IMR-90 (cell line): ENCODE results near the gene RAB31. TPM values are rescaled to one million over a fixed set of nuclear protein-coding genes. Genes with fewer than 3 reads are reported as not detected.

Experiments
- ATAC-seq: fragments of 200-7000 bp; cut with Tn5 transposase; 2 replicates; pipeline ENCODE4 v1.9.1; 2020; ENCODE audit warnings: low read depth, mild to moderate bottlenecking, moderate library complexity
- BruUV-seq: library from RNA; stranded (reverse); fragments of 400-500 nt; replicated peaks from 2 replicates; lab custom pipeline; 2021; lab: Mats Ljungman, UMichigan
- CTCF ChIA-PET: fragments of 300-600 bp; formaldehyde crosslinking; extraction: SDS; loops from one replicate; lab custom pipeline; 2021; ENCODE audit warnings: antibody characterized with exemption; lab: Yijun Ruan, JAX
- POLR2A ChIA-PET: fragments of 300-600 bp; sonication (Branson Sonifier 250); formaldehyde crosslinking; loops from one replicate; lab custom pipeline; 2022; ENCODE audit warnings: antibody characterized with exemption; ENCODE audit not compliant: unreplicated experiment; lab: Charles Lee
- DNase-seq: peaks from one replicate; pipeline ENCODE4 v3.0.0; 2013
- H2AFZ ChIP-seq: replicated peaks from 2 replicates; pipeline ENCODE3; 2013; ENCODE audit warnings: low read length, mild to moderate bottlenecking; ENCODE audit not compliant: poor library complexity
- H2AK5ac ChIP-seq: 2 replicates; pipeline ENCODE4 v1.6.1; 2013; ENCODE audit warnings: low read depth, low read length, inconsistent platforms
- H2AK9ac ChIP-seq: replicated peaks from 2 replicates; pipeline ENCODE3; 2013; ENCODE audit warnings: mild to moderate bottlenecking, low read depth, low read length, moderate library complexity; ENCODE audit not compliant: poor library complexity
- H2BK120ac ChIP-seq: 2 replicates; pipeline ENCODE4 v1.6.1; 2013; ENCODE audit warnings: low read depth, low read length, inconsistent platforms
- H2BK15ac ChIP-seq: 3 replicates; pipeline ENCODE4 v1.6.1; 2013; ENCODE audit warnings: low read depth, low read length, inconsistent platforms
- H2BK20ac ChIP-seq: 2 replicates; pipeline ENCODE4 v1.6.1; 2013; ENCODE audit warnings: low read depth, mild to moderate bottlenecking, inconsistent platforms, low read length, moderate library complexity
- H2BK5ac ChIP-seq: 2 replicates; pipeline ENCODE4 v1.6.1; 2013; ENCODE audit warnings: mild to moderate bottlenecking, low read depth, low read length, inconsistent platforms; ENCODE audit not compliant: poor library complexity, severe bottlenecking
- H3K14ac ChIP-seq: replicated peaks from 2 replicates; pipeline ENCODE4 v1.6.1; 2013; ENCODE audit warnings: low read depth, low read length, inconsistent platforms
- H3K18ac ChIP-seq: 2 replicates; pipeline ENCODE4 v1.6.1; 2013; ENCODE audit warnings: low read depth, low read length, control low read depth
- H3K23ac ChIP-seq: 2 replicates; pipeline ENCODE4 v1.6.1; 2013; ENCODE audit warnings: low read depth, low read length, inconsistent platforms
- H3K27ac ChIP-seq: 2 replicates; pipeline ENCODE4 v1.5.1; 2013; ENCODE audit warnings: mild to moderate bottlenecking, control low read depth, low read length; ENCODE audit not compliant: insufficient read depth
- H3K27me3 ChIP-seq: 2 replicates; pipeline ENCODE4 v1.6.1; 2013; ENCODE audit warnings: low read length; ENCODE audit not compliant: control insufficient read depth, insufficient read depth
- H3K36me3 ChIP-seq: 2 replicates; pipeline ENCODE4 v1.6.1; 2013; ENCODE audit warnings: low read length, mixed read lengths; ENCODE audit not compliant: control insufficient read depth, insufficient read depth
- H3K4ac ChIP-seq: 2 replicates; pipeline ENCODE4 v1.6.1; 2013; ENCODE audit warnings: low read depth, low read length, inconsistent platforms
- H3K4me1 ChIP-seq: 2 replicates; pipeline ENCODE4 v1.6.1; 2013; ENCODE audit warnings: low read length, mixed read lengths; ENCODE audit not compliant: control insufficient read depth, insufficient read depth
- H3K4me2 ChIP-seq: 2 replicates; pipeline ENCODE4 v1.6.1; 2013; ENCODE audit warnings: low read depth, mild to moderate bottlenecking, control low read depth, low read length, moderate library complexity
- H3K4me3 ChIP-seq: 2 replicates; pipeline ENCODE4 v1.5.1; 2013; ENCODE audit warnings: low read depth, mild to moderate bottlenecking, control low read depth, low read length, moderate library complexity; ENCODE audit not compliant: insufficient read depth
- H3K56ac ChIP-seq: 2 replicates; pipeline ENCODE4 v1.6.1; 2013; ENCODE audit warnings: low read length, inconsistent platforms; ENCODE audit not compliant: insufficient read depth; ENCODE audit errors: extremely low read depth
- H3K79me1 ChIP-seq, 2 experiments: 2 replicates each; pipeline ENCODE4 v1.6.1; 2013; ENCODE audit warnings: low read length in 2 of 2, inconsistent platforms in 1 of 2, low read depth in 1 of 2
- H3K9ac ChIP-seq: 2 replicates; pipeline ENCODE4 v1.6.1; 2013; ENCODE audit warnings: low read depth, low read length, control low read depth
- H3K9me1 ChIP-seq: 2 replicates; pipeline ENCODE4 v1.6.1; 2013; ENCODE audit warnings: low read length, inconsistent platforms; ENCODE audit not compliant: insufficient read depth
- H3K9me3 ChIP-seq: 2 replicates; pipeline ENCODE4 v1.6.1; 2013; ENCODE audit warnings: low read length; ENCODE audit not compliant: control insufficient read depth, insufficient read depth
- H4K20me1 ChIP-seq: 2 replicates; pipeline ENCODE4 v1.6.1; 2013; ENCODE audit warnings: low read length, inconsistent platforms; ENCODE audit not compliant: insufficient read depth
- H4K5ac ChIP-seq: 2 replicates; pipeline ENCODE4 v1.6.1; 2013; ENCODE audit warnings: mild to moderate bottlenecking, low read depth, low read length, control low read depth
- H4K8ac ChIP-seq, 2 experiments: 2 replicates each; pipeline ENCODE4 v1.6.1; 2013; ENCODE audit warnings: low read depth in 2 of 2, low read length in 2 of 2, control low read depth in 1 of 2, inconsistent platforms in 1 of 2
- H4K91ac ChIP-seq: 2 replicates; pipeline ENCODE4 v1.6.1; 2013; ENCODE audit warnings: low read depth, low read length, inconsistent platforms; ENCODE audit not compliant: insufficient read depth
- BHLHE40 ChIP-seq: fragments of 150-350 bp; IDR thresholded peaks from 2 replicates; pipeline ENCODE4 v1.6.1; 2016; ENCODE audit warnings: mild to moderate bottlenecking, low read depth, low read length
- CEBPB ChIP-seq: IDR thresholded peaks from 2 replicates; pipeline ENCODE4 v1.6.1; 2012; ENCODE audit warnings: low read depth, low read length, improper control_type of control experiment
- MAFK ChIP-seq: IDR thresholded peaks from 2 replicates; pipeline ENCODE4 v1.6.1; 2012; ENCODE audit warnings: low read depth, low read length, improper control_type of control experiment
- NFE2L2 ChIP-seq: fragments of 150-350 bp; IDR thresholded peaks from 2 replicates; pipeline ENCODE4 v1.6.1; 2016; ENCODE audit warnings: low read depth, mild to moderate bottlenecking, low read length
- WGBS, 2 experiments: methylation state at CpG; one replicate each; pipeline versions ENCODE4 v1.1.5 to v1.1.7; 2013; ENCODE audit warnings: missing lambda C conversion rate in 2 of 2; ENCODE audit not compliant: insufficient read length in 1 of 2; ENCODE audit errors: extremely low coverage in 2 of 2; 5-methylcytosine and 5-hydroxymethylcytosine counted together
- dilution Hi-C: fragments of 300-500 bp; cut with HindIII; formaldehyde crosslinking; loops from one replicate; pipeline ENCODE4 v1.14.3; 2018; ENCODE audit warnings: low sequenced_read_pairs; ENCODE audit not compliant: unreplicated experiment
- in situ Hi-C: fragments of 300-500 bp; cut with MboI; formaldehyde crosslinking; loops from 3 replicates; pipeline ENCODE4 v1.14.3; 2019; ENCODE audit warnings: low sequenced_read_pairs, inconsistent platforms, mixed read lengths
- intact Hi-C: fragments of 100-400 bp; cut with micrococcal nuclease; formaldehyde crosslinking; loops from 2 replicates; pipeline ENCODE4 v1.10.0; 2022
- polyA plus RNA-seq, 3 experiments: library from polyadenylated mRNA; depleted of rRNA; stranded (reverse); fragments of >200 nt; gene quantifications; 2 replicates each; pipeline ENCODE4 v1.2.3, GENCODE V29; 2012; ENCODE audit warnings: low replicate concordance in 1 of 3
- total RNA-seq: library from RNA; depleted of rRNA; stranded (reverse); fragments of >200 nt; gene quantifications from 2 replicates; pipeline ENCODE4 v1.2.3, GENCODE V29; 2012

The RAB31 gene
- total and polyA plus RNA-seq, 2 of the 4 experiments (the other 2 are of a cell fraction), result 13.8 to 26.9 TPM

DNA sequence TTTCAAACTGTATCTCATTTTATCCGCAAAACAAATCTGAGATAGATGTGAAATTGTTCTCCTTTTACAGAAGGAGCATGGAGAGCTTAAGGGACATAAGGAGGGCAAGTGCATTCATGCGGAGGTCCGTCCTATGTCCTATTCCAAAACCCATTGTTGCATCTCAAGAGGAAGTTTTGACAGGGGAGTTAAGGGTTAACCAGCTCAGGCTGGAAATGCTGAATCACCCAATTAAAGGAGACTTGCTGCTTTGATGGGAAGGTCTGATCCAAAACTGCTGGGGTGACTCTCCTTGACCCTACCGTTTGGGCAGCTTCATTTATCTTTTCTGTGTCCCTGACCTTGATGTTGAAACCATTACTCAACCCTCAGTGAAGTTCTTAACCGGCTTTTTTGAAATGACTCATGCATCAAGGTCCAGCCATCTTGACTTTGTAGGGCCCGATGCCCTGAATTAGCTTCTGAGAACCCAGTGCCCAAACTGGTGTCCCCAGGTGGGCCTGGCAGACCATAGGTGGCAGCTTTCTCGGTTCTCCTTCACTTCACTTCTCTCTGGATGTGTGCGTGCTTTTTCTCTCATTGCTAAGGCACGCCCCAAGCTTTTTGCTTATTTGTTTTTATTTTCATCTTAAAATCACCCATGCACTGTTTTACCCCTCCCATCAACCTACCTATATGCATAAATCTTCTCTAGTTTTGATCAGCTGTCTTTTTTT, 161.8 kb downstream of the RAB31 start:
- peak overlapping the region; percentile 53; the same call in 2 of the 3 replicates for H2BK15ac ChIP-seq
- peak overlapping the region; percentile 69; the same call in 1 of the 2 replicates for H3K27ac ChIP-seq
- dilution Hi-C loops (no loop called here), in situ Hi-C loops (no loop called here), intact Hi-C loops (loop anchor here (10.0 kb wide), 1 partner anchor 65 kb away; no protein-coding TSS in a partner anchor)
- H3K18ac ChIP-seq, result peak overlapping the region; percentile 88
- H3K9me3 ChIP-seq, result peaks cover 12% of the 10 kb centered on the region; the same call in 1 of the 2 replicates
- peak overlapping the region; percentile 88 for H3K4ac ChIP-seq
- peaks cover 10% of the 10 kb centered on the region for H3K9me1 ChIP-seq
- BruUV-seq, result no TSS peak
- peak overlapping the region in 1 of 2 experiments; percentile 93; a peak in 3 of 4 replicates for H4K8ac ChIP-seq
- H3K4me1 ChIP-seq, result peaks cover 15% of the 10 kb centered on the region
- no peaks in the 10 kb centered on the region for H3K27me3 ChIP-seq
- CTCF ChIA-PET, result no interaction called here
- ATAC-seq (peak; percentile 64), DNase-seq (peak; percentile 64)
- no peak overlapping the region for H3K4me3 ChIP-seq
- peak overlapping the region; percentile 87 for H2AK5ac ChIP-seq
- WGBS, 2 experiments, result 13% methylated on average over 4 of the region's 9 CpGs; no CpG with 5 or more reads in 1 of the 2 experiments
- TF ChIP-seq CEBPB (peak; percentile 61), BHLHE40 (no peak), MAFK (peak; percentile 52; the same call in 1 of the 2 replicates), NFE2L2 (peak; percentile 89)
- H3K14ac ChIP-seq, result peak overlapping the region; percentile 65
- peak overlapping the region; percentile 93 for H4K5ac ChIP-seq
- peak overlapping the region; percentile 94 for H2BK120ac ChIP-seq
- H2AK9ac ChIP-seq, result peak overlapping the region; percentile 87
- peak overlapping the region; percentile 95 for H2BK20ac ChIP-seq
- H3K56ac ChIP-seq, result peak overlapping the region; percentile 65; the same call in 1 of the 2 replicates
- H2AFZ ChIP-seq, result peak overlapping the region; percentile 86
- POLR2A ChIA-PET, result interaction anchor here (1.3 kb wide), 1 partner anchor 44 kb away, joined by 5 read pairs; the partner anchor contains the start of gene VAPA
- peak overlapping the region; percentile 93 for H3K23ac ChIP-seq
- H3K36me3 ChIP-seq, result no peaks in the 10 kb centered on the region
- H3K79me1 ChIP-seq, result no peaks in the 10 kb centered on the region
- H4K20me1 ChIP-seq, result no peaks in the 10 kb centered on the region
- peak overlapping the region; percentile 71 for H4K91ac ChIP-seq
- H3K9ac ChIP-seq, result no peak overlapping the region
- peak overlapping the region; percentile 55 for H2BK5ac ChIP-seq
- peak overlapping the region; percentile 44; the same call in 1 of the 2 replicates for H3K4me2 ChIP-seq
